Hepatocyte (in vitro differentiated cells): Measurements from ENCODE around the gene OGDH. TPM values are rescaled to one million over a fixed set of nuclear protein-coding genes. Genes with fewer than 3 reads are reported as not detected.
"Not testable (repeated sequence)": the region's sequence is repeated elsewhere in the genome, so short reads cannot be mapped to it uniquely, and the experiment has no call there.

Experiments used
- DNase-seq: peaks from one replicate; pipeline ENCODE4 v3.0.0-alpha.2; 2016; ENCODE audit warnings: low spot score
- H2AFZ ChIP-seq: fragments of 200-600 bp; sonication (generic); 2 replicates; pipeline ENCODE4 v1.6.0; 2016; ENCODE audit warnings: antibody characterized with exemption, mild to moderate bottlenecking
- H3K27ac ChIP-seq: fragments of 200-600 bp; sonication (generic); 2 replicates; pipeline ENCODE4 v1.5.1; 2016; ENCODE audit warnings: mild to moderate bottlenecking
- H3K27me3 ChIP-seq: fragments of 200-600 bp; sonication (generic); 2 replicates; pipeline ENCODE4 v1.6.1; 2016
- H3K36me3 ChIP-seq: fragments of 200-600 bp; sonication (generic); replicated peaks from 2 replicates; pipeline ENCODE4 v1.5.1; 2016; ENCODE audit warnings: low read depth; ENCODE audit not compliant: insufficient read depth
- H3K4me1 ChIP-seq: fragments of 200-600 bp; sonication (generic); 2 replicates; pipeline ENCODE4 v1.5.1; 2016; ENCODE audit warnings: mild to moderate bottlenecking, moderate library complexity; ENCODE audit not compliant: insufficient read depth
- H3K4me2 ChIP-seq: fragments of 200-600 bp; sonication (generic); 2 replicates; pipeline ENCODE4 v1.6.0; 2016
- H3K4me3 ChIP-seq: fragments of 200-600 bp; sonication (generic); 2 replicates; pipeline ENCODE4 v1.5.1; 2016; ENCODE audit warnings: mild to moderate bottlenecking
- H3K79me2 ChIP-seq: fragments of 200-600 bp; sonication (generic); 2 replicates; pipeline ENCODE4 v1.6.0; 2017; ENCODE audit warnings: mild to moderate bottlenecking
- H3K9me2 ChIP-seq: fragments of 200-600 bp; sonication (generic); replicated peaks from 2 replicates; pipeline ENCODE4 v1.6.0; 2017; ENCODE audit warnings: mild to moderate bottlenecking; ENCODE audit not compliant: insufficient read depth
- H3K9me3 ChIP-seq: fragments of 200-600 bp; sonication (generic); 2 replicates; pipeline ENCODE4 v1.5.1; 2016; ENCODE audit warnings: low read depth, mild to moderate bottlenecking
- H4K20me1 ChIP-seq: fragments of 200-600 bp; sonication (generic); 2 replicates; pipeline ENCODE4 v1.6.0; 2016; ENCODE audit warnings: mild to moderate bottlenecking; ENCODE audit not compliant: insufficient read depth, poor library complexity, severe bottlenecking
- CTCF ChIP-seq: fragments of 200-600 bp; sonication (generic); IDR thresholded peaks from 2 replicates; pipeline ENCODE4 v1.5.1; 2016; ENCODE audit warnings: antibody characterized with exemption, mild to moderate bottlenecking; ENCODE audit not compliant: poor library complexity
- EZH2 ChIP-seq: fragments of 200-600 bp; sonication (generic); IDR thresholded peaks from 2 replicates; pipeline ENCODE4 v1.6.1; 2016; ENCODE audit warnings: antibody characterized with exemption, mild to moderate bottlenecking, borderline replicate concordance
- EZH2phosphoT487 ChIP-seq: fragments of 200-600 bp; sonication (generic); IDR thresholded peaks from one replicate; pipeline ENCODE4 v1.6.1; 2018; ENCODE audit warnings: antibody characterized with exemption, mild to moderate bottlenecking, low read depth, moderate library complexity; ENCODE audit not compliant: unreplicated experiment, severe bottlenecking
- WGBS: methylation state at CpG from one replicate; pipeline ENCODE4 v1.1.6; 2016; ENCODE audit warnings: low lambda C conversion rate; ENCODE audit errors: missing lambda C conversion rate; 5-methylcytosine and 5-hydroxymethylcytosine counted together
- polyA plus RNA-seq: library from polyadenylated mRNA; unstranded; fragments of >200 nt; fragmentation: Nextera tagmentation; extraction: Ambion mirVana; gene quantifications from 2 replicates; pipeline ENCODE4 v1.2.1, GENCODE V29; 2016
- total RNA-seq: library from RNA; depleted of rRNA; stranded (reverse); fragments of >200 nt; gene quantifications from 2 replicates; pipeline ENCODE4 v1.2.3, GENCODE V29; 2014

The OGDH gene
- total and polyA plus RNA-seq, 2 experiments from 2014 or later: 40.8 to 65.3 TPM

- H3K9me3 ChIP-seq: no peaks in the 10 kb centered on the region
- no peaks in the 10 kb centered on the region for H3K36me3 ChIP-seq
- WGBS: 63% methylated on average over 6 of the region's 6 CpGs
- H3K79me2 ChIP-seq: no peaks in the 10 kb centered on the region
- H4K20me1 ChIP-seq: no peaks in the 10 kb centered on the region
- H3K4me3 ChIP-seq: no peak overlapping the region
- no peaks in the 10 kb centered on the region for H3K4me1 ChIP-seq
- no peak overlapping the region for H3K27ac ChIP-seq
- no peaks in the 10 kb centered on the region for H3K9me2 ChIP-seq
- H3K27me3 ChIP-seq: no peaks in the 10 kb centered on the region
- no peak overlapping the region for H3K4me2 ChIP-seq
- no peak for TF ChIP-seq CTCF
- TF ChIP-seq EZH2phosphoT487: no peak
- no peak for TF ChIP-seq EZH2
- H2AFZ ChIP-seq: no peak overlapping the region
- DNase-seq: no peak
Observed at GRCh38 chr7:44727158-44727936, 120.9 kb downstream of the OGDH start.

GRCh38 chr7:44727937-44728262, 121.5 kb downstream of the OGDH start:
- H3K79me2 ChIP-seq: no peaks in the 10 kb centered on the region
- no peak overlapping the region for H3K4me2 ChIP-seq
- TF ChIP-seq EZH2phosphoT487: no peak
- no peak for TF ChIP-seq EZH2
- no peak for TF ChIP-seq CTCF
- H3K4me3 ChIP-seq: no peak overlapping the region
- H3K27ac ChIP-seq: no peak overlapping the region
- no peaks in the 10 kb centered on the region for H3K36me3 ChIP-seq
- DNase-seq: no peak
- no peaks in the 10 kb centered on the region for H3K27me3 ChIP-seq
- WGBS: 90% methylated on average over 1 of the region's 1 CpG
- no peaks in the 10 kb centered on the region for H4K20me1 ChIP-seq
- no peaks in the 10 kb centered on the region for H3K9me3 ChIP-seq
- H2AFZ ChIP-seq: no peak overlapping the region
- H3K4me1 ChIP-seq: no peaks in the 10 kb centered on the region
- no peaks in the 10 kb centered on the region for H3K9me2 ChIP-seq

- no peaks in the 10 kb centered on the region for H3K36me3 ChIP-seq
- H3K79me2 ChIP-seq: no peaks in the 10 kb centered on the region
- H3K27ac ChIP-seq: no peak overlapping the region
- no peaks in the 10 kb centered on the region for H3K27me3 ChIP-seq
- no peaks in the 10 kb centered on the region for H4K20me1 ChIP-seq
- H3K4me2 ChIP-seq: no peak overlapping the region
- no peaks in the 10 kb centered on the region for H3K9me3 ChIP-seq
- DNase-seq: no peak
- H3K4me1 ChIP-seq: no peaks in the 10 kb centered on the region
- H3K4me3 ChIP-seq: no peak overlapping the region
- WGBS: 87% methylated on average over 12 of the region's 12 CpGs
- TF ChIP-seq EZH2: no peak
- TF ChIP-seq CTCF: no peak
- no peak for TF ChIP-seq EZH2phosphoT487
- H2AFZ ChIP-seq: no peak overlapping the region
- no peaks in the 10 kb centered on the region for H3K9me2 ChIP-seq
Observed at GRCh38 chr7:44729949-44730590, 123.6 kb downstream of the OGDH start.

- not testable (repeated sequence) for H4K20me1 ChIP-seq, H3K9me2 ChIP-seq, H3K4me1 ChIP-seq, H3K4me3 ChIP-seq, H3K9me3 ChIP-seq, H3K27ac ChIP-seq, DNase-seq, H3K36me3 ChIP-seq, H3K4me2 ChIP-seq, H2AFZ ChIP-seq, H3K27me3 ChIP-seq, H3K79me2 ChIP-seq
- 97% methylated on average over 6 of the region's 6 CpGs for WGBS
Observed at GRCh38 chr7:44732971-44733370, 126.5 kb downstream of the OGDH start.
